H9 (cell line): ENCODE results near the gene CAPN14. TPM values are rescaled to one million over a fixed set of nuclear protein-coding genes. Genes with fewer than 3 reads are reported as not detected.
A peak's percentile ranks its signal among the peaks of the same experiment; 100 is the strongest.

Experiments used
- DNase-seq: peaks from one replicate; pipeline ENCODE4 v3.0.0-alpha.2; 2017
- H2AFZ ChIP-seq: one replicate; pipeline ENCODE4 v1.6.1; 2013; ENCODE audit warnings: mild to moderate bottlenecking, low read length, control low read depth, moderate library complexity
- H2AK5ac ChIP-seq: 2 replicates; pipeline ENCODE4 v1.6.1; 2013; ENCODE audit warnings: low read length, control low read depth, mixed read lengths; ENCODE audit not compliant: insufficient read length
- H2BK120ac ChIP-seq: one replicate; pipeline ENCODE4 v1.6.1; 2013; ENCODE audit warnings: low read depth, mild to moderate bottlenecking, low read length, control low read depth, inconsistent platforms; ENCODE audit not compliant: poor library complexity, severe bottlenecking
- H2BK12ac ChIP-seq: 2 replicates; pipeline ENCODE4 v1.6.1; 2013; ENCODE audit warnings: low read length, control low read depth, mixed read lengths, low read depth; ENCODE audit not compliant: insufficient read length
- H2BK15ac ChIP-seq: 2 replicates; pipeline ENCODE4 v1.6.1; 2013; ENCODE audit warnings: low read depth, low read length, control low read depth
- H2BK20ac ChIP-seq: one replicate; pipeline ENCODE4 v1.6.1; 2013; ENCODE audit warnings: low read depth, mild to moderate bottlenecking, low read length, control low read depth, inconsistent platforms; ENCODE audit not compliant: poor library complexity, severe bottlenecking
- H2BK5ac ChIP-seq: 2 replicates; pipeline ENCODE4 v1.6.1; 2013; ENCODE audit warnings: low read length, control low read depth, mixed read lengths; ENCODE audit not compliant: insufficient read length
- H3K14ac ChIP-seq: 2 replicates; pipeline ENCODE4 v1.6.1; 2013; ENCODE audit warnings: low read length, control low read depth; ENCODE audit not compliant: insufficient read depth
- H3K18ac ChIP-seq: 2 replicates; pipeline ENCODE4 v1.6.1; 2013; ENCODE audit warnings: low read depth, mild to moderate bottlenecking, mixed read lengths, low read length, control low read depth; ENCODE audit not compliant: insufficient read length
- H3K23ac ChIP-seq: 2 replicates; pipeline ENCODE4 v1.6.1; 2013; ENCODE audit warnings: low read length, control low read depth, mixed read lengths, low read depth; ENCODE audit not compliant: insufficient read length
- H3K23me2 ChIP-seq: 2 replicates; pipeline ENCODE4 v1.6.1; 2013; ENCODE audit warnings: low read depth, mild to moderate bottlenecking, mixed read lengths, low read length, control low read depth; ENCODE audit not compliant: insufficient read length, poor library complexity, severe bottlenecking
- H3K27ac ChIP-seq: 2 replicates; pipeline ENCODE4 v1.5.1; 2013; ENCODE audit warnings: low read length, control low read depth, mixed read lengths, low read depth; ENCODE audit not compliant: insufficient read length
- H3K27me3 ChIP-seq: 2 replicates; pipeline ENCODE4 v1.6.1; 2013; ENCODE audit warnings: low read length, control low read depth, inconsistent platforms; ENCODE audit not compliant: insufficient read depth
- H3K4ac ChIP-seq: 2 replicates; pipeline ENCODE4 v1.6.1; 2013; ENCODE audit warnings: low read depth, mild to moderate bottlenecking, control low read depth, inconsistent platforms, low read length, moderate library complexity
- H3K4me1 ChIP-seq: 2 replicates; pipeline ENCODE4 v1.6.1; 2013; ENCODE audit warnings: low read length, control low read depth, inconsistent platforms; ENCODE audit not compliant: insufficient read depth
- H3K4me2 ChIP-seq: 2 replicates; pipeline ENCODE4 v1.6.1; 2013; ENCODE audit warnings: low read length, control low read depth, mixed read lengths; ENCODE audit not compliant: insufficient read length, insufficient read depth
- H3K56ac ChIP-seq: 2 replicates; pipeline ENCODE4 v1.6.1; 2013; ENCODE audit warnings: low read depth, mild to moderate bottlenecking, mixed read lengths, low read length, control low read depth; ENCODE audit not compliant: insufficient read length
- H3K79me1 ChIP-seq: 2 replicates; pipeline ENCODE4 v1.6.1; 2013; ENCODE audit warnings: low read depth, mild to moderate bottlenecking, moderate library complexity, low read length, control low read depth, inconsistent platforms; ENCODE audit not compliant: insufficient read depth, poor library complexity, severe bottlenecking
- H3K79me2 ChIP-seq: 2 replicates; pipeline ENCODE4 v1.6.1; 2013; ENCODE audit warnings: low read length, control low read depth, inconsistent platforms; ENCODE audit not compliant: insufficient read depth
- H3K9ac ChIP-seq: 2 replicates; pipeline ENCODE4 v1.6.1; 2013; ENCODE audit warnings: low read length, control low read depth, mixed read lengths; ENCODE audit not compliant: insufficient read length; ENCODE audit errors: extremely low read depth
- H3K9me3 ChIP-seq: one replicate; pipeline ENCODE4 v1.6.1; 2013; ENCODE audit warnings: low read depth, low read length, inconsistent platforms; ENCODE audit not compliant: control insufficient read depth
- H3T11ph ChIP-seq: one replicate; pipeline ENCODE4 v1.6.1; 2013; ENCODE audit warnings: mild to moderate bottlenecking, low read length, control low read depth, inconsistent platforms
- H4K20me1 ChIP-seq: one replicate; pipeline ENCODE4 v1.6.1; 2013; ENCODE audit not compliant: control insufficient read depth, insufficient read length, insufficient read depth
- H4K5ac ChIP-seq: 2 replicates; pipeline ENCODE4 v1.6.1; 2013; ENCODE audit warnings: low read depth, mild to moderate bottlenecking, mixed read lengths, low read length, control low read depth; ENCODE audit not compliant: insufficient read length
- H4K8ac ChIP-seq: replicated peaks from 2 replicates; pipeline ENCODE4 v1.6.1; 2013; ENCODE audit warnings: low read length, control low read depth, mixed read lengths, low read depth; ENCODE audit not compliant: insufficient read length
- H4K91ac ChIP-seq: 2 replicates; pipeline ENCODE4 v1.6.1; 2013; ENCODE audit warnings: low read depth, mild to moderate bottlenecking, moderate library complexity, mixed read lengths, low read length, control low read depth; ENCODE audit not compliant: insufficient read length
- H3K27ac Mint-ChIP-seq, 3 experiments: 2 replicates in 2 of 3; 3 replicates in 1 of 3; pipeline ENCODE4 v1.8.0; 2020 to 2021; ENCODE audit warnings: mixed read lengths in 3 of 3, mild to moderate bottlenecking in 1 of 3, moderate library complexity in 1 of 3
- H3K27me3 Mint-ChIP-seq: 2 replicates; pipeline ENCODE4 v1.8.0; 2021; ENCODE audit warnings: low read depth, mild to moderate bottlenecking, moderate library complexity, mixed read lengths
- H3K36me3 Mint-ChIP-seq, 3 experiments: 2 replicates in 2 of 3; 3 replicates in 1 of 3; pipeline ENCODE4 v1.8.0; 2020 to 2021; ENCODE audit warnings: low read depth in 3 of 3, mixed read lengths in 3 of 3; ENCODE audit not compliant: insufficient read depth in 1 of 3
- H3K4me1 Mint-ChIP-seq, 2 experiments: 2 replicates each; pipeline ENCODE4 v1.8.0; 2020; ENCODE audit warnings: mixed read lengths in 2 of 2
- H3K4me3 Mint-ChIP-seq, 2 experiments: 2 replicates in 1 of 2; 3 replicates in 1 of 2; pipeline ENCODE4 v1.8.0; 2020 to 2021; ENCODE audit warnings: mild to moderate bottlenecking in 2 of 2, mixed read lengths in 2 of 2, moderate library complexity in 1 of 2
- H3K9me3 Mint-ChIP-seq, 2 experiments: 2 replicates in 1 of 2; 3 replicates in 1 of 2; pipeline ENCODE4 v1.8.0; 2020; ENCODE audit warnings: mild to moderate bottlenecking in 2 of 2, mixed read lengths in 2 of 2, moderate library complexity in 1 of 2
- CTCF ChIP-seq: fragments of 200-600 bp; sonication (generic); conservative IDR thresholded peaks from 3 replicates; pipeline ENCODE4 v1.8.0; 2021; ENCODE audit warnings: antibody characterized with exemption, mild to moderate bottlenecking
- WGBS: extraction: QIAGEN DNeasy Blood & Tissue Kit; methylation state at CpG from one replicate; pipeline ENCODE4 v1.1.7; 2013; ENCODE audit warnings: missing lambda C conversion rate, low lambda C conversion rate, mixed read lengths; ENCODE audit not compliant: insufficient read length; ENCODE audit errors: extremely low coverage; 5-methylcytosine and 5-hydroxymethylcytosine counted together
- total RNA-seq: library from RNA; stranded (reverse); gene quantifications from 2 replicates; pipeline ENCODE4 v1.2.1, GENCODE V29; 2021

Gene CAPN14
- total RNA-seq, 1 experiment from 2014 or later, result 0.09 TPM

DNA sequence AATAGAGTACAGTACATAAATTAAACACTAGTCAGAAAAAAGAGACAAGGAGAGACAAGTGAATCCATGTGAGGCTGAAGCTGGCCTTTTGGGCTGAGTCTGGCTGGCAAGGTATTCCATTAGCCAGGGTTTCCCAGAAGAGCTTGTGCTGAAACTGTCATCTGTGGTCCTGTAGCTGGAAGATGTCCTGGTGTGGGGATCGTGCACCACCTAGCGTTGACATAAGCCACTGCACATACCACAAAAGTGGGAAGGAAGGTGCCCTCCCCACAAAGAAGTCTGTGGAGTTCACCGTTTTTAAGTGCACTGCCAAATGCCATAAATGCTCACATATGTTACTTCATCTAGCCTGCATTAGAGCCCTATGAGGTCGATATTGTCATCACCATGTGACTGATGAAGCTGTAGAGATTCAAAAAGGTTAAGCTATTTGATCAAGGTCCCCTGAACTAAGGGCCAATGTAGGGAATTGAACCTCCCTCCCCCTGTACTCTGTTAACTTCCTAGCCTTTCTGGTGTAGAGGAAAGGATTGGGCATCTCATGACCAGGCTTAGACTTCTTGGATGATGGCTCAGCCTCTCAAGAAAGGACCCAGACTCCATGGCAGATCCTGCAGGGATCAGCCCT is 47.1 kb downstream of the CAPN14 start:
- no peak overlapping the region for H4K8ac ChIP-seq
- no peaks in the 10 kb centered on the region for H3K4me1 ChIP-seq
- H3T11ph ChIP-seq, result no peak overlapping the region
- H3K4me1 Mint-ChIP-seq, result no peaks in the 10 kb centered on the region
- H3K4me3 Mint-ChIP-seq, result no peak overlapping the region; a peak in 1 of 5 replicates
- H3K36me3 Mint-ChIP-seq, result no peaks in the 10 kb centered on the region
- no peaks in the 10 kb centered on the region for H3K23me2 ChIP-seq
- no CpG with 5 or more reads among the region's 4 CpGs for WGBS
- H4K20me1 ChIP-seq, result no peaks in the 10 kb centered on the region
- H2AK5ac ChIP-seq, result no peak overlapping the region
- H2BK20ac ChIP-seq, result no peak overlapping the region
- no peak overlapping the region for H3K14ac ChIP-seq
- H3K27me3 Mint-ChIP-seq, result peaks cover 12% of the 10 kb centered on the region
- no peaks in the 10 kb centered on the region for H3K79me1 ChIP-seq
- no peak overlapping the region for H3K56ac ChIP-seq
- no peak overlapping the region for H3K4ac ChIP-seq
- H2BK120ac ChIP-seq, result no peak overlapping the region
- no peak overlapping the region for H2BK12ac ChIP-seq
- H2BK5ac ChIP-seq, result no peak overlapping the region
- peak; percentile 95 for TF ChIP-seq CTCF
- no peaks in the 10 kb centered on the region for H3K9me3 Mint-ChIP-seq
- no peak overlapping the region for H2BK15ac ChIP-seq
- H3K9me3 ChIP-seq, result no peaks in the 10 kb centered on the region
- peak; percentile 70 for DNase-seq
- H3K27ac Mint-ChIP-seq, result no peak overlapping the region
- no peak overlapping the region for H3K4me2 ChIP-seq
- H2AFZ ChIP-seq, result no peak overlapping the region
- H3K9ac ChIP-seq, result no peak overlapping the region
- H3K23ac ChIP-seq, result no peak overlapping the region
- no peak overlapping the region for H4K91ac ChIP-seq
- no peak overlapping the region for H3K18ac ChIP-seq
- no peak overlapping the region for H4K5ac ChIP-seq
- H3K79me2 ChIP-seq, result no peaks in the 10 kb centered on the region
- no peaks in the 10 kb centered on the region; the same call in 1 of the 2 replicates for H3K27me3 ChIP-seq
- no peak overlapping the region for H3K27ac ChIP-seq
